Smooth muscle cell (in vitro differentiated cells): ENCODE data around the gene ZMYM4. TPM values are rescaled to one million over a fixed set of nuclear protein-coding genes. Genes with fewer than 3 reads are reported as not detected.

Experiments
- DNase-seq: peaks from one replicate; lab custom pipeline; 2025; ENCODE audit not compliant: unreplicated experiment; lab: John Stamatoyannopoulos, UW
- H2AFZ ChIP-seq: fragments of 200-600 bp; sonication (generic); 2 replicates; pipeline ENCODE4 v1.6.0; 2016; ENCODE audit warnings: antibody characterized with exemption, low read depth, mild to moderate bottlenecking
- H3F3A ChIP-seq: fragments of 200-600 bp; sonication (generic); 2 replicates; pipeline ENCODE4 v1.6.0; 2017; ENCODE audit warnings: antibody characterized with exemption, low read depth
- H3K27ac ChIP-seq: fragments of 200-600 bp; sonication (generic); 2 replicates; pipeline ENCODE4 v1.5.1; 2016; ENCODE audit warnings: low read depth, mild to moderate bottlenecking
- H3K27me3 ChIP-seq: fragments of 200-600 bp; sonication (generic); 2 replicates; pipeline ENCODE4 v1.6.1; 2016; ENCODE audit warnings: low read depth, mild to moderate bottlenecking
- H3K36me3 ChIP-seq: fragments of 200-600 bp; sonication (generic); 2 replicates; pipeline ENCODE4 v1.5.1; 2016; ENCODE audit warnings: low read depth
- H3K4me1 ChIP-seq: fragments of 200-600 bp; sonication (generic); 2 replicates; pipeline ENCODE4 v1.5.1; 2016; ENCODE audit warnings: low read depth
- H3K4me2 ChIP-seq: fragments of 200-600 bp; sonication (generic); 2 replicates; pipeline ENCODE4 v1.6.0; 2016; ENCODE audit warnings: mild to moderate bottlenecking
- H3K4me3 ChIP-seq: fragments of 200-600 bp; sonication (generic); 2 replicates; pipeline ENCODE4 v1.5.1; 2016; ENCODE audit warnings: mild to moderate bottlenecking
- H3K79me2 ChIP-seq: fragments of 200-600 bp; sonication (generic); 2 replicates; pipeline ENCODE4 v1.6.0; 2016; ENCODE audit warnings: low read depth, mild to moderate bottlenecking
- H3K9ac ChIP-seq: fragments of 200-600 bp; sonication (generic); 2 replicates; pipeline ENCODE4 v1.6.0; 2016; ENCODE audit warnings: low read depth
- H3K9me3 ChIP-seq: fragments of 200-600 bp; sonication (generic); replicated peaks from 2 replicates; pipeline ENCODE4 v1.5.1; 2016; ENCODE audit warnings: low read depth
- H4K20me1 ChIP-seq: fragments of 200-600 bp; sonication (generic); 2 replicates; pipeline ENCODE4 v1.6.0; 2016; ENCODE audit warnings: low read depth
- CTCF ChIP-seq: fragments of 200-600 bp; sonication (generic); IDR thresholded peaks from 2 replicates; pipeline ENCODE4 v1.5.1; 2017; ENCODE audit warnings: borderline replicate concordance, mild to moderate bottlenecking, antibody characterized with exemption; ENCODE audit not compliant: insufficient read depth, poor library complexity, severe bottlenecking
- WGBS: methylation state at CpG from one replicate; pipeline ENCODE4 v1.1.7; 2016; ENCODE audit warnings: low lambda C conversion rate; 5-methylcytosine and 5-hydroxymethylcytosine counted together
- polyA plus RNA-seq: library from polyadenylated mRNA; unstranded; fragments of >200 nt; fragmentation: Nextera tagmentation; extraction: Ambion mirVana; gene quantifications from 2 replicates; pipeline ENCODE4 v1.2.1, GENCODE V29; 2016
- total RNA-seq: library from RNA; depleted of rRNA; stranded (reverse); fragments of >200 nt; gene quantifications from 2 replicates; pipeline ENCODE4 v1.2.3, GENCODE V29; 2014

The ZMYM4 gene
- total and polyA plus RNA-seq, 2 experiments from 2014 or later: 18.7 to 27.2 TPM

DNA sequence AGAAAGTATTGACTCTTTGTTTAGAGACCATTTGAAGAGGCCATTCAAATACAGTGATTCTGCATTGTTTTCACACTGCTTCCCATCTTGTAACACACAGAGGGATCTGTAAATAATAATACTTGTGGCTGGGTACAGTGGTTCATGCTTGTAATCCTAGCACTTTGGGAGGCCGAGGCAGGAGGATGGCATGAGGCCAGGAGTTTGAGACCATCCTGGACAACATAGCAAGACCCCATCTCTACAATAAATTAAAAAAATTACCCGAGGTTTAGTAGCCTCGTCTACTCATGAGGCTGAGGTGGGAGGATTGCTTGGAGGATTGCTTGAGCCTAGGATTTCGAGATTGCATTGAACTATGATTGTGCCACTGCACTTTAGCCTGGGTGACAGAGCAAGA lies 5.7 kb downstream of the ZMYM4 start:
- Histone ChIP-seq H3K36me3 (no peaks in the 10 kb centered on the region), H4K20me1 (peaks cover 68% of the 10 kb centered on the region), H2AFZ (no peak overlapping the region), H3K79me2 (peaks cover 93% of the 10 kb centered on the region), H3K9me3 (no peaks in the 10 kb centered on the region), H3K9ac (no peak overlapping the region), H3F3A (no peaks in the 10 kb centered on the region), H3K4me1 (peaks cover 15% of the 10 kb centered on the region), H3K4me3 (no peak overlapping the region), H3K4me2 (no peak overlapping the region), H3K27me3 (no peaks in the 10 kb centered on the region), H3K27ac (no peak overlapping the region)
- 94% methylated on average over 4 of the region's 4 CpGs for WGBS
- no peak for DNase-seq
- no peak for TF ChIP-seq CTCF

- no peaks in the 10 kb centered on the region for H3K36me3 ChIP-seq
- no peak for DNase-seq
- no peaks in the 10 kb centered on the region for H3K9me3 ChIP-seq
- no peaks in the 10 kb centered on the region for H3F3A ChIP-seq
- H3K4me1 ChIP-seq: peaks cover 7% of the 10 kb centered on the region
- no peak overlapping the region for H3K27ac ChIP-seq
- no peak for TF ChIP-seq CTCF
- H3K27me3 ChIP-seq: no peaks in the 10 kb centered on the region
- no peak overlapping the region for H3K4me2 ChIP-seq
- no peak overlapping the region for H3K9ac ChIP-seq
- 53% methylated on average over 6 of the region's 6 CpGs for WGBS
- H3K4me3 ChIP-seq: no peak overlapping the region
- H4K20me1 ChIP-seq: peaks cover 34% of the 10 kb centered on the region
- H3K79me2 ChIP-seq: peaks cover 87% of the 10 kb centered on the region
- H2AFZ ChIP-seq: no peak overlapping the region
Measured at GRCh38 chr1:35278886-35279554, 10.5 kb downstream of the ZMYM4 start.

- no peak for DNase-seq
Measured at GRCh38 chr1:35279555-35279904, 11.0 kb downstream of the ZMYM4 start.

More at GRCh38 chr1:35279555-35279904, 11.0 kb downstream of the ZMYM4 start:
- no peak overlapping the region for H2AFZ ChIP-seq
- no peak overlapping the region for H3K4me3 ChIP-seq
- no peaks in the 10 kb centered on the region for H3K27me3 ChIP-seq
- H4K20me1 ChIP-seq: peaks cover 32% of the 10 kb centered on the region
- no peak overlapping the region for H3K9ac ChIP-seq
- no peak overlapping the region for H3K4me2 ChIP-seq
- H3K79me2 ChIP-seq: peaks cover 86% of the 10 kb centered on the region
- peaks cover 7% of the 10 kb centered on the region for H3K4me1 ChIP-seq
- TF ChIP-seq CTCF: no peak
- no peaks in the 10 kb centered on the region for H3K9me3 ChIP-seq
- WGBS: 100% methylated on average over 1 of the region's 1 CpG
- H3F3A ChIP-seq: no peaks in the 10 kb centered on the region
- no peaks in the 10 kb centered on the region for H3K36me3 ChIP-seq
- H3K27ac ChIP-seq: no peak overlapping the region
